HEK293T (cell line): ENCODE data around the gene CADPS.

Experiments used
- ARNT ChIP-seq: fragments of 450-650 bp; IDR thresholded peaks from 2 replicates; pipeline ENCODE4 v1.6.1; 2017; ENCODE audit warnings: mild to moderate bottlenecking
- BHLHE40 ChIP-seq: fragments of 450-650 bp; IDR thresholded peaks from 2 replicates; pipeline ENCODE4 v1.6.1; 2016; ENCODE audit warnings: mild to moderate bottlenecking, moderate library complexity, borderline replicate concordance
- FOXM1 ChIP-seq: fragments of 450-650 bp; IDR thresholded peaks from 2 replicates; pipeline ENCODE4 v1.6.1; 2017; ENCODE audit warnings: mild to moderate bottlenecking, borderline replicate concordance
- L3MBTL2 ChIP-seq: fragments of 450-650 bp; conservative IDR thresholded peaks from 2 replicates; pipeline ENCODE4 v1.6.1; 2016; ENCODE audit warnings: mild to moderate bottlenecking
- LEF1 ChIP-seq: fragments of 450-650 bp; IDR thresholded peaks from 2 replicates; pipeline ENCODE4 v1.6.1; 2017; ENCODE audit warnings: mild to moderate bottlenecking, borderline replicate concordance
- PKNOX1 ChIP-seq: fragments of 450-650 bp; IDR thresholded peaks from 2 replicates; pipeline ENCODE4 v1.6.1; 2016
- SP1 ChIP-seq: fragments of 450-650 bp; IDR thresholded peaks from 2 replicates; pipeline ENCODE4 v1.6.1; 2017
- SUZ12 ChIP-seq: fragments of 450-650 bp; IDR thresholded peaks from 2 replicates; pipeline ENCODE4 v1.6.1; 2016; ENCODE audit warnings: mild to moderate bottlenecking
- ZNF384 ChIP-seq: fragments of 450-650 bp; IDR thresholded peaks from 2 replicates; pipeline ENCODE4 v1.6.1; 2016

GRCh38 chr3:62830727-62831322 lies 44.4 kb downstream of the CADPS start:
- TF ChIP-seq SP1, result no peak
- TF ChIP-seq FOXM1, result no peak
- no peak for TF ChIP-seq SUZ12
- TF ChIP-seq PKNOX1, result no peak
- TF ChIP-seq ARNT, result no peak
- TF ChIP-seq LEF1, result no peak
- TF ChIP-seq L3MBTL2, result no peak
- no peak for TF ChIP-seq ZNF384
- TF ChIP-seq BHLHE40, result no peak
